Endothelial cell of umbilical vein (primary cell): ENCODE data around the gene GTPBP4. TPM values are rescaled to one million over a fixed set of nuclear protein-coding genes. Genes with fewer than 3 reads are reported as not detected.

Experiments
- BruUV-seq: library from RNA; stranded (reverse); fragments of 400-500 nt; replicated peaks from 2 replicates; lab custom pipeline; 2021; lab: Mats Ljungman, UMichigan
- CTCF ChIA-PET: fragments of 300-600, 350-600 bp; sonication (Branson Sonifier 250); formaldehyde crosslinking; loops from one replicate; lab custom pipeline; 2021; ENCODE audit warnings: antibody characterized with exemption, inconsistent platforms; lab: Charles Lee
- POLR2A ChIA-PET: fragments of 300-600, 350-600 bp; sonication (Branson Sonifier 250); formaldehyde crosslinking; loops from one replicate; lab custom pipeline; 2021; ENCODE audit warnings: antibody characterized with exemption, inconsistent platforms; lab: Charles Lee
- DNase-seq: peaks from one replicate; pipeline ENCODE4 v3.0.0-alpha.2; 2011; ENCODE audit warnings: low read depth, low spot score
- FAIRE-seq: peaks from 2 replicates; lab custom pipeline; 2011; peaks lifted over from hg19 to GRCh38; lab: Jason Lieb, UNC
- H2AFZ ChIP-seq: 2 replicates; pipeline ENCODE4 v1.6.0; 2012; ENCODE audit warnings: low read depth, low read length, control low read depth, inconsistent platforms
- H3K27ac ChIP-seq: 2 replicates; pipeline ENCODE4 v1.5.1; 2011; ENCODE audit warnings: low read depth, mild to moderate bottlenecking, control low read depth, low read length, moderate library complexity; ENCODE audit not compliant: insufficient read depth
- H3K27me3 ChIP-seq, 2 experiments: 2 replicates each; pipeline versions ENCODE4 v1.6.0 to v1.6.1; 2011; ENCODE audit warnings: low read length in 2 of 2, mixed read lengths in 1 of 2; ENCODE audit not compliant: control insufficient read depth in 2 of 2, insufficient read depth in 2 of 2
- H3K36me3 ChIP-seq, 2 experiments: 2 replicates in 1 of 2; 3 replicates in 1 of 2; pipeline ENCODE4 v1.5.1; 2011; ENCODE audit warnings: low read length in 2 of 2, mild to moderate bottlenecking in 1 of 2, moderate library complexity in 1 of 2; ENCODE audit not compliant: control insufficient read depth in 2 of 2, insufficient read depth in 2 of 2; ENCODE audit errors: extremely low read depth in 1 of 2
- H3K4me1 ChIP-seq: 3 replicates; pipeline ENCODE4 v1.5.1; 2011; ENCODE audit warnings: mild to moderate bottlenecking, low read length; ENCODE audit not compliant: control insufficient read depth, insufficient read depth; ENCODE audit errors: extremely low read depth
- H3K4me2 ChIP-seq: 2 replicates; pipeline ENCODE4 v1.6.1; 2011; ENCODE audit warnings: low read length, control low read depth, mixed read lengths; ENCODE audit not compliant: insufficient read depth
- H3K4me3 ChIP-seq, 3 experiments: fragments of 200-600 bp in 1 of 3; sonication (generic), shearing (Covaris generic) in 1 of 3; replicated peaks in 1 of 3; 2 replicates each; pipeline ENCODE4 v1.5.1; 2011 to 2016; ENCODE audit warnings: control low read depth in 3 of 3, low read length in 3 of 3, mild to moderate bottlenecking in 2 of 3, inconsistent platforms in 1 of 3, low read depth in 1 of 3, moderate library complexity in 1 of 3; ENCODE audit not compliant: insufficient read depth in 1 of 3
- H3K79me2 ChIP-seq: 2 replicates; pipeline ENCODE4 v1.6.0; 2012; ENCODE audit warnings: low read length, inconsistent platforms; ENCODE audit not compliant: control insufficient read depth, insufficient read depth
- H3K9ac ChIP-seq: replicated peaks from 2 replicates; pipeline ENCODE3; 2011; ENCODE audit warnings: low read length, control low read depth; ENCODE audit not compliant: insufficient read depth; ENCODE audit errors: extremely low read depth
- H3K9me1 ChIP-seq: replicated peaks from 3 replicates; pipeline ENCODE4 v1.6.0; 2011; ENCODE audit warnings: mild to moderate bottlenecking, low read length; ENCODE audit not compliant: control insufficient read depth, insufficient read depth; ENCODE audit errors: extremely low read depth
- H3K9me3 ChIP-seq: replicated peaks from 2 replicates; pipeline ENCODE4 v1.5.1; 2012; ENCODE audit warnings: low read length, inconsistent platforms; ENCODE audit not compliant: control insufficient read depth, insufficient read depth
- H4K20me1 ChIP-seq: replicated peaks from 2 replicates; pipeline ENCODE3; 2011; ENCODE audit warnings: mild to moderate bottlenecking, low read length; ENCODE audit not compliant: control insufficient read depth, insufficient read depth; ENCODE audit errors: extremely low read depth
- EZH2 ChIP-seq: IDR thresholded peaks from 2 replicates; pipeline ENCODE4 v1.6.1; 2012; ENCODE audit warnings: borderline replicate concordance, low read depth, mild to moderate bottlenecking, moderate library complexity, low read length, inconsistent platforms; ENCODE audit not compliant: severe bottlenecking
- FOS ChIP-seq: IDR thresholded peaks from 2 replicates; pipeline ENCODE4 v1.6.1; 2011; ENCODE audit warnings: mild to moderate bottlenecking, low read length, moderate library complexity, borderline replicate concordance; ENCODE audit not compliant: insufficient read depth
- GATA2 ChIP-seq: IDR thresholded peaks from 2 replicates; pipeline ENCODE4 v1.7.0; 2011; ENCODE audit warnings: low read depth, mild to moderate bottlenecking, moderate library complexity, mixed read lengths, low read length; ENCODE audit not compliant: insufficient read length, insufficient read depth
- JUN ChIP-seq: IDR thresholded peaks from 2 replicates; pipeline ENCODE4 v1.6.1; 2011; ENCODE audit warnings: borderline replicate concordance, low read depth; ENCODE audit not compliant: insufficient read length, insufficient read depth
- MYC ChIP-seq: IDR thresholded peaks from one replicate; pipeline ENCODE4 v1.6.1; 2011; ENCODE audit warnings: mild to moderate bottlenecking, low read depth, low read length
- POLR2A ChIP-seq: IDR thresholded peaks from 2 replicates; pipeline ENCODE4 v1.6.1; 2012; ENCODE audit warnings: low read depth, mild to moderate bottlenecking, control low read depth, low read length
- POLR2AphosphoS5 ChIP-seq: IDR thresholded peaks from 2 replicates; pipeline ENCODE4 v1.6.1; 2012; ENCODE audit warnings: low read depth, mild to moderate bottlenecking, control low read depth, low read length, moderate library complexity; ENCODE audit not compliant: insufficient read depth
- dilution Hi-C: fragments of 300-500 bp; cut with MboI; formaldehyde crosslinking; loops from one replicate; pipeline ENCODE4 v1.15.0; 2019; ENCODE audit warnings: low sequenced_read_pairs; ENCODE audit not compliant: extremely low pct_ligation_motif_present
- intact Hi-C: fragments of 100-400 bp; cut with micrococcal nuclease; formaldehyde crosslinking; loops from one replicate; pipeline ENCODE4 v1.10.0; 2022
- polyA plus RNA-seq, 4 experiments: library from polyadenylated mRNA; depleted of rRNA in 3 of 4; stranded (reverse) in 3 of 4; unstranded in 1 of 4; fragments of >200 nt; gene quantifications; 2 replicates each; pipeline versions ENCODE4 v1.2.1 to v1.2.3, GENCODE V29; 2011 to 2012; ENCODE audit warnings: missing spikeins in 1 of 4
- total RNA-seq: library from RNA; stranded (reverse); gene quantifications from 2 replicates; pipeline ENCODE4 v1.2.3, GENCODE V29; 2021
- TF ChIP-seq, protein P1 (sequence below), 2 donors: IDR thresholded peaks; 1 replicate in 1 of 2; 2 replicates in 1 of 2; pipeline ENCODE4 v1.5.1; 2011; ENCODE audit warnings: low read length in 2 of 2, mild to moderate bottlenecking in 2 of 2, moderate library complexity in 2 of 2, control low read depth in 1 of 2, inconsistent platforms in 1 of 2, low read depth in 1 of 2; ENCODE audit not compliant: insufficient read depth in 1 of 2; ENCODE audit errors: extremely low read depth in 1 of 2
- TF ChIP-seq, protein P2 (sequence below): IDR thresholded peaks from 2 replicates; pipeline ENCODE4 v1.6.1; 2011; ENCODE audit not compliant: insufficient read depth, insufficient read length

GTPBP4 gene
- total and polyA plus RNA-seq, 2 donors (not counting 3 experiments of a cell fraction or from before 2014, with no cell fraction given) = 12.4 to 69.3 TPM

DNA sequence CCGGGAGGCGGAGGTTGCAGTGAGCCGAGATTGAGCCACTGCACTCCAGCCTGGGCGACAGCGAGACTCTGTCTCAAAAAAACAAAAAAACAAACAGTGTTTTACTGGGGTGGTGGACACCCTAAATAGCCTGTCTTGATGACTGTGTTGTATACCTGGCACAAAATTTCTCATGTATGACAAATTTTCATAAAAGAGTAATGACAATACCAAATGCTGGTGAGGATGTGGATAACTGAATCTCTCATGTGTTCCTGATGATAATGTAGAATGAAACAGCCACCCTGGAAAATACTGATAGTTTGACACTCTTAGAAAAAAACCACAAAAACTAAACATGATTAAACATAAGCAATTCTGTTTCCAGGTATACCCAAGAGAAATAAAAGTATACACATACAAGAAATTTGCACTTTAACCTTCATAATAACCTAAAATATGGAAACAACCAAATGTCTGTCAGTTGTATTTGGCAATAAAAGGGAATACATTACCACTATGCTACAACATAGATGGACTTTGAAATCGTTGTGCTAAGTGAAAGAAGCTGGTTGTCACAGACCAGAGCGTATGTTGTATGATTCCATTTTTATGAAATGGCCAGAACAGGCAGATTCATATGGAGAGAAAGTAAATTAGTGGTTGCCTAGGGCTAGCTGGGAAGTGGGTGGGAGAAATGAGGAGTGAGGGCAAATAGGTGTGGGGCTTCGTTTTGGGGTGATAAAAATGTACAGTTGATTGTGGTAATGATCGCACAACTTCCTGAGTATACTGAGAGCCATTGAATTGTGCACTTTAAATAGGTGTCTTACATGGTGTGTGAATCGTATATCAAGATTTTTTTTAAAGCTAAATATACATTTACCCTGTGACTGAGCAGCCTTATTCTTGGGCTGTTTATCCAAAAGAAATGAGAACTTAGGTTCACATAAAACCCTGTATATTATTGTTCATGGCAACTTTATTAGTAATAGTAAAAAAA is 80.4 kb downstream of the GTPBP4 start:
- POLR2A ChIA-PET = interaction anchor here (0.9 to 1.0 kb wide), 2 partner anchors 13 to 19 kb away, joined by 3 to 4 read pairs; partner anchors contain the start of genes IDI1 and WDR37
- DNase-seq = no peak
- no peaks in the 10 kb centered on the region for H3K9me1 ChIP-seq
- no peaks in the 10 kb centered on the region for H3K27me3 ChIP-seq
- CTCF ChIA-PET = no interaction called here
- no peak overlapping the region for H3K4me2 ChIP-seq
- TF ChIP-seq MYC (no peak), POLR2AphosphoS5 (no peak), GATA2 (no peak), POLR2A (no peak), JUN (no peak), FOS (no peak), EZH2 (no peak)
- TF ChIP-seq, protein P1, sequence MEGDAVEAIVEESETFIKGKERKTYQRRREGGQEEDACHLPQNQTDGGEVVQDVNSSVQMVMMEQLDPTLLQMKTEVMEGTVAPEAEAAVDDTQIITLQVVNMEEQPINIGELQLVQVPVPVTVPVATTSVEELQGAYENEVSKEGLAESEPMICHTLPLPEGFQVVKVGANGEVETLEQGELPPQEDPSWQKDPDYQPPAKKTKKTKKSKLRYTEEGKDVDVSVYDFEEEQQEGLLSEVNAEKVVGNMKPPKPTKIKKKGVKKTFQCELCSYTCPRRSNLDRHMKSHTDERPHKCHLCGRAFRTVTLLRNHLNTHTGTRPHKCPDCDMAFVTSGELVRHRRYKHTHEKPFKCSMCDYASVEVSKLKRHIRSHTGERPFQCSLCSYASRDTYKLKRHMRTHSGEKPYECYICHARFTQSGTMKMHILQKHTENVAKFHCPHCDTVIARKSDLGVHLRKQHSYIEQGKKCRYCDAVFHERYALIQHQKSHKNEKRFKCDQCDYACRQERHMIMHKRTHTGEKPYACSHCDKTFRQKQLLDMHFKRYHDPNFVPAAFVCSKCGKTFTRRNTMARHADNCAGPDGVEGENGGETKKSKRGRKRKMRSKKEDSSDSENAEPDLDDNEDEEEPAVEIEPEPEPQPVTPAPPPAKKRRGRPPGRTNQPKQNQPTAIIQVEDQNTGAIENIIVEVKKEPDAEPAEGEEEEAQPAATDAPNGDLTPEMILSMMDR (IDR thresholded peaks at IDR 0.05; ENCODE audit: extremely low read depth in 1 of 2, insufficient read depth in 1 of 2, low read depth in 1 of 2, low read length in 2 of 2) = no peak
- TF ChIP-seq, protein P2, sequence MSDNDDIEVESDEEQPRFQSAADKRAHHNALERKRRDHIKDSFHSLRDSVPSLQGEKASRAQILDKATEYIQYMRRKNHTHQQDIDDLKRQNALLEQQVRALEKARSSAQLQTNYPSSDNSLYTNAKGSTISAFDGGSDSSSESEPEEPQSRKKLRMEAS = no peak
- no peak overlapping the region for H3K4me3 ChIP-seq
- no peaks in the 10 kb centered on the region for H4K20me1 ChIP-seq
- H3K36me3 ChIP-seq = peaks cover 2 to 4% of the 10 kb centered on the region in 2 experiments
- peaks cover 20% of the 10 kb centered on the region for H3K4me1 ChIP-seq
- intact Hi-C loops = no loop called here
- H2AFZ ChIP-seq = no peak overlapping the region
- no peak for FAIRE-seq
- H3K9ac ChIP-seq = no peak overlapping the region
- dilution Hi-C loops = no loop called here
- no peak overlapping the region for H3K27ac ChIP-seq
- no TSS peak for BruUV-seq
- no peaks in the 10 kb centered on the region for H3K9me3 ChIP-seq
- peaks cover 54% of the 10 kb centered on the region for H3K79me2 ChIP-seq

Other genes with a start within 250 kb of the GTPBP4 start
- 101 TPM in 2 replicates for gene LARP4B, start 56.7 kb upstream of the GTPBP4 start, total RNA-seq
- gene LARP4B, start 56.7 kb upstream of the GTPBP4 start, polyA plus RNA-seq = 22.9 and 27.4 TPM in 2 replicates
- gene IDI2, start 37.4 kb downstream of the GTPBP4 start, total RNA-seq = not detected in 2 replicates
- not detected in 2 replicates for gene IDI2, start 37.4 kb downstream of the GTPBP4 start, polyA plus RNA-seq
- 63.0 and 63.6 TPM in 2 replicates for gene IDI1, start 60.7 kb downstream of the GTPBP4 start, total RNA-seq
- 31.4 and 42.2 TPM in 2 replicates for gene IDI1, start 60.7 kb downstream of the GTPBP4 start, polyA plus RNA-seq
- 25.5 and 26.4 TPM in 2 replicates for gene WDR37, start 68.0 kb downstream of the GTPBP4 start, total RNA-seq
- 19.5 and 21.7 TPM in 2 replicates for gene WDR37, start 68.0 kb downstream of the GTPBP4 start, polyA plus RNA-seq